ENCODE measurements around the gene EGF.
"Not testable (repeated sequence)": the region's sequence is repeated elsewhere in the genome, so short reads cannot be mapped to it uniquely, and the experiment has no call there.

EGF gene

DNA sequence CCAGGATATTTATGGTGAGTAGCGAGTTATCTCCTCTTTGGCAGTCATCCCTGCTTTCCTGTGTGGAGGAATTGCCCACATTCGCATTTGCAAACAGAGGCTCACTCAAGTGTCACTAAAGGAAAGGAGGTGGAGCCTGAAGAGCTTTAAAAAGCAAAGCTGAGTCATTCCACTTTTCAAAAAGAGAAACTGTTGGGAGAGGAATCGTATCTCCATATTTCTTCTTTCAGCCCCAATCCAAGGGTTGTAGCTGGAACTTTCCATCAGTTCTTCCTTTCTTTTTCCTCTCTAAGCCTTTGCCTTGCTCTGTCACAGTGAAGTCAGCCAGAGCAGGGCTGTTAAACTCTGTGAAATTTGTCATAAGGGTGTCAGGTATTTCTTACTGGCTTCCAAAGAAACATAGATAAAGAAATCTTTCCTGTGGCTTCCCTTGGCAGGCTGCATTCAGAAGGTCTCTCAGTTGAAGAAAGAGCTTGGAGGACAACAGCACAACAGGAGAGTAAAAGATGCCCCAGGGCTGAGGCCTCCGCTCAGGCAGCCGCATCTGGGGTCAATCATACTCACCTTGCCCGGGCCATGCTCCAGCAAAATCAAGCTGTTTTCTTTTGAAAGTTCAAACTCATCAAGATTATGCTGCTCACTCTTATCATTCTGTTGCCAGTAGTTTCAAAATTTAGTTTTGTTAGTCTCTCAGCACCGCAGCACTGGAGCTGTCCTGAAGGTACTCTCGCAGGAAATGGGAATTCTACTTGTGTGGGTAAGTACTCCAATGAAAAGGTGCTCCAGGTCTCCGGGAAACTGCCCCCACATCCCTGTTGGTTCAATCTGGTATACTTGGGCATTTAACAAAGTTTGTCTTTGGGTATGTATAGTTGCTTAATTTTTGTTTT, at the start of gene EGF:
EGF (plus strand) TSS at position 178 of the 890 bp plus-strand sequence; CDS start at position 631, 453 bp downstream.
- peak in 12 of 42 donors; percentile 2 to 57 (median 12) for DNase-seq
- intact Hi-C loops (cut with DNase I) = no loop called here

DNA sequence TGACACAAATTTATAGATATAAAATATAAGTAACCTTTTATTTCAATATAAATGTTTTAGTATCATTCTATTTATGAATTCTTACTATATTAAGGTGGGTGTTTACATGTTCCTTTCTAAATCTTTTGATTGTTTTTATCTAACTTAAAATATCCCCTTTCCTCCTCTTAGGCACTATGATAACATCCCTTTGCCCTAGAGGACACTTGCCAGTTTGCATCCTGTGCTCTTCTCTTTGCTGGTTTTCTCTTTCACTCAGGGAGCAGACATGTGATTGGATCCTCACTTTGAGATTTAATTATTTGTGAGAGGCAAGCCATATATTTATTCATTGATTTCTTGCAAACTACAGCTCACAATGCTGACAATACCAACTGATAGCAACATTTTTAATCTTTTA, 48.5 kb upstream of the EGF start:
- no peak for DNase-seq
- intact Hi-C loops (cut with DNase I) = no loop called here

DNA sequence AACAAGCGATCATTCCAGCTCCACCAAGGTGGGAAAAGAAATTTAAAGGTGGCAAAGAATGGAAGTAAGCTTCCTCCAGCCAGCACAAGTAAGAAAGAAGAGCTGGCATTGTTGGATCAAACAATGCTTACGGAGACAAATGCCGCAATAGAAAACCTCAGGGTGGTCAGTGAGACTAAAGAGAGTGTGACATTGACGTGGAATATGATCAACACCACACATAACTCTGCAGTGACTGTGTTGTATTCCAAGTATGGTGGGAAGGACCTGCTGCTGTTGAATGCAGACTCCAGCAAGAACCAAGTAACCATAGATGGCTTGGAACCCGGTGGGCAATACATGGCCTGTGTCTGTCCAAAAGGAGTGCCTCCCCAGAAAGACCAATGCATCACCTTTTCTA, 42.6 kb upstream of the EGF start:
- intact Hi-C loops (cut with DNase I) = no loop called here
- no peak for DNase-seq

DNA sequence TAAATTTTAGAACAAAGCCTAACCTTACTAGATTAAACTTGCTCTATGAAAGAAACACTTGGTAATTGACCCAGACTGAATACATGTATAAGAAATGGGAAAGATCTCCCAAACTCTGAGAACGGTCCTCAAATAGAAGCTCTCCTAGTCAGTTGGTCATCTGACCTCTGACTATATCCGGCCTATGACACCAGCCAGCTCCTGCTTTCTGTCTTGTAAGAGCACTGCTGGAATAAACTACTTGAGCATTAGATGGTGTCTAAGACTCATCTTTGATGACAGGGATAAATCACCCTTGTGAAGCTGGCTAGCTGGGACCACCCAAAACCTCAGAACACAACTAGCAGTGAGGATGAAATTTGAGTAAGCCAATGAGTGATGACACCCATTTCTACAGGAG, 40.6 kb upstream of the EGF start:
- DNase-seq = no peak
- intact Hi-C loops (cut with DNase I) = no loop called here

DNA sequence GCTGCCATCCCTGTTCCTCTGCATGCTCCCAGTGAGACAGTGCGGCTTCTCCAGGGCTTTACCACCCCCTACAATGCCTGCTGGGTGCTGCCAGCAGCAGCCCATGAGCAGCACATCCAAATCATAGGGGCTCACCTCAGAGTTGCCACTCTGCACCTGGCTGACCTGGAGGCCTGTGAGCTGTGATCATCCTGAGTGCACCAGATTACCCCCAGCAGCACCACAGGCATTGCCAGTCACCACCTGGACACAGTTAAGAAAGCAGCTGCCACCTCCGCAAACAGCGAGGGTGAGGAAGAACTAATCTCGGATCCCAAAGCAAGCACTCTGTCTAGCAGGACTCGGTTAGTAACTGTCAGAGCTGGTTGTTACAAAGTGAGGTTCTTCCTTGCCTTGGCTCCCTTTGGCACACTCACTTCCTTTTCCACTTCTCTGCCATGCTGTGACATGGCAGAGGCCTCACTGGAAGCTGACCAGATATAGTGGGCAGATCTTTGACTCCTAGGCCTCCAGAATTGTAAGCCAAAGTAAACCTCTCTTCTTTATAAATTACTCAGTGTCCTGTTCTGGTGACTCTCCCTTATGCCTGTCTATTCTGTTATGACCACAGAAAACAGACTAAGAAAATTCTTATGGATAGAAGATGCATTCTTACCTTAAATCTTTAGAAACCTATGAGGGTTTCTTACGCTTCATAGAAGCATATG, 39.6 kb upstream of the EGF start:
- intact Hi-C loops (cut with DNase I) = no loop called here

DNA sequence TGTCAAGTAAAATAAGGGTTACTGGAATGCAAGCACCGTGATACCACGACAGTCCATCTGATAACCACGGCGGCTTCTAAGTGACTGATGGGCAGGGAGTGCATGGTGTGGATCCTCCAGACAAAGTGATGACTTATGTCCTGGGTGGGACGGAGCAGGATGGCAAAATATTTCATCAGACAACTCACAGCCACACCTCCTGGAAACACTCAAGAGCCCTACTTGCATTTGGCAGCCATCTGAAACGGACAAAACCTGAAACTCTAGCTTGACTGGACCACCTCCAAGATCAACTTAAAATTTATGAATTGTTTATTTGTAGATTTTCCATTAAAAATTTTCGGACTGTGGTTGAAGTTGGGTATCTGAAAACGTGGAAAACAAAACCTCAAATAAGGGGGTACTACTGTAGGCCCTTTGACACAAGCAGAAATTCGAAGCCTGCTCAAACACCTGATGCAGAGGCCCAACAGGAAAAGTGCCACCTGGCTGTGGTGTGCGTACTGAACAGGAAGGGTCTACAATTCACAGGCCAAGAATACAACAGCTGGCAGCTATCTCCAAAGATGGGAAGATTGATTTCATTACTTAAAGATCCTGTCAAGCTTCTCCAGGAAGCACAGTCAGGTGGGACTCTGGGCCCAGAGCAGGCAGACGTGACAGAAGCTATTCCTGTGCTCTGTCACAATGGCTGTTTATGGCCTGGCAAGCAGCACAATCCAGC, 38.7 kb upstream of the EGF start:
- no peak for DNase-seq
- intact Hi-C loops (cut with DNase I) = no loop called here

More for the DNA sequence above, 39.6 kb upstream of the EGF start:
- no peak for DNase-seq

DNA sequence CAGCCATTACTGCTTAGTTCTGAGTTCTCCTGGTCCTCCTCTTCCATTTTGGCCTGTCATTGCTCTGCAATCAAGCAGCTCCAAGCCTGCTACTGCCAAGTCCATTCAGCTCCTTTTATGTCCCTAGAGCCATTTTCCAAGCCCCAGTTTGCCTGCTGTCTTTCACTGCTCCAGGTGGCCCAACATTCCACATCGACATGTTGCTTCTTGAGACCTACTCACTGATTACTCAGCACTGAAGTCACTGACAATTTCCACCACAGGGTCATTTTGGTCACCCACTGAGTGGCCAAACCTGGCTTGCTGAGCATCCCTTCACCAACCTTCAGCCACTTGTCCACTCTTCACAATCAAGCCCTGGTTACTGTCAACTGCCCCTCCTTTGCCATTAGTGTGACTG, 37.6 kb upstream of the EGF start:
- no peak for DNase-seq

DNA sequence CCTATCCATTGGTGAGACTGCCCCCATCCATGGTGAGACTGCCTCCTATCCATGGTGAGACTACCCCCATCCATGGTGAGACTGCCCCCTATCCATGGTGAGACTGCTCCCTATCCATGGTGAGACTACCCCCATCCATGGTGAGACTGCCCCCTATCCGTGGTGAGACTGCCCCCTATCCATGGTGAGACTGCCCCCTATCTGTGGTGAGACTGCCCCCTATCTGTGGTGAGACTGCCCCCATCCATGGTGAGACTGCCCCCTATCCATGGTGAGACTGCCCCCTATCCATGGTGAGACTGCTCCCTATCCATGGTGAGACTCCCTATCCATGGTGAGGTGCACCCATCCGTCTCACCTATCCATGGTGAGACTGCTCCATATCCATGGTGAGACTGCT, 37.1 kb upstream of the EGF start:
- intact Hi-C loops (cut with DNase I); DNase-seq: not testable (repeated sequence)

More for the DNA sequence above, 37.6 kb upstream of the EGF start:
- intact Hi-C loops (cut with DNase I) = no loop called here

DNA sequence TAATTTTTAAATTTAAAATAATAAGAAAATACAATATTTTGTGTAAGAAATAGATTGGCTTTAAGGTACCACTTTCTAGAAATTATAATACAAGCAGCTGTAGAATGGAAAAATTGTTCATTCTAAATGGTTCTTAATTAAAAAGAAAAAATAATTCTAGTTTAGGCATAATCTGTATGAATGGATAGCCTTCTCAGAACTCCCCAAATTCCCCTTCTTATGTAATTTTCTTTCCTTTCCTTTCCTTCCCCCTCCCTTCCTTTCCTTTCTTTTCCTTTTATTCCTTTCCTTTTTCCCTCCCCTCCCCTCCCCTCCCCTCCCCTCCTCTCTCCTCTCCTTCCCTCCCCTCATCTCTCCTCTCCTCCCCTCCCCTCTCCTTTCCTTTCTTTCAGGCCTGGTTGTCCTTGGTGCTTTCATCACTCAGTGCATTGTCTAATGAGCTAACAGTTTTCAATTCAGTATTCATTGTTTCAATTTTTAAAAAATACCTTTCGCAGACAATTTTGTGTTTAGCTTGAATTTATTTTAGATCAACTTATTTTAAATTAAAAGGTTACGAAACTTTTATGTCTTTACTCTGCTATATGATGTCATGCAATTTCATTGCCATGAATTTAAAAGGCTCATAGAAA, 35.9 kb upstream of the EGF start:
- no peak for DNase-seq
- intact Hi-C loops (cut with DNase I) = no loop called here

DNA sequence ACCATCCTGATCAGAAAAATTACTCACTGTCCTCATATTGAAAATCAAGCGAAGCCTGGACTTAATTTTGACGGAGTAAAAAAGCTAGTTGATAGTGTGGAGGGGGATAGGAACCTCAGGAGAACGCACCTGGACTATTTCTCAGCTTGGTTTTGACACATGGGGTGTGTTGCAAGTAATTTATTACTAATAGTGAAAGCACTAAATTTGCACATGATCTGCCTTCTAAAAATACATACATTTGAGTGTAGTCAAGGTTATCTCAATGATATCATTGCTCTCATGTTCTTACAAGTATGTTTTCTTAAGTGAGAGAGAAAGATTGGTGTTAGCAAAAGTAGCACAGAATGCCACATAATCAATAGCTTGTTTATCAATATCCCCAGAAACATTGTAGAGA, 35.3 kb upstream of the EGF start:
- no peak for DNase-seq
- intact Hi-C loops (cut with DNase I) = no loop called here

DNA sequence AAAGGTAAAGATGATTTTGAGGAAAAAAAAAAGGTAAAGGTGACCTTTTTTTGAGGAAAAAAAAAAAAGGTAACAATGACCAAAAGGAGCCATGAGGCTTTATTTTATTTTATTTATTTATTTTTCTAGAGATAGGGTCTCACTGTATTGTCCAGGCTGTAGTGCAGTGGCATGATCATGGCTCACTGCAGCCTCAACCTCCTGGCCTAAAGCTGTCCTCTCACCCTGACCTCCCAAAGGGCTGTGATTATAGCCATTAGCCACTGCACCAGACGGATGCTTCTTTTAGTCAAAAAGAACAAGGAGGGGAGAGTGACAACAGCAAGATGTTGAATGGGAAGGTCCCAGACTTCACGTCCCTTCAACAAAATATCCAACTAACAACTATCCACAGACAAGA, 34.3 kb upstream of the EGF start:
- intact Hi-C loops (cut with DNase I) = no loop called here

DNA sequence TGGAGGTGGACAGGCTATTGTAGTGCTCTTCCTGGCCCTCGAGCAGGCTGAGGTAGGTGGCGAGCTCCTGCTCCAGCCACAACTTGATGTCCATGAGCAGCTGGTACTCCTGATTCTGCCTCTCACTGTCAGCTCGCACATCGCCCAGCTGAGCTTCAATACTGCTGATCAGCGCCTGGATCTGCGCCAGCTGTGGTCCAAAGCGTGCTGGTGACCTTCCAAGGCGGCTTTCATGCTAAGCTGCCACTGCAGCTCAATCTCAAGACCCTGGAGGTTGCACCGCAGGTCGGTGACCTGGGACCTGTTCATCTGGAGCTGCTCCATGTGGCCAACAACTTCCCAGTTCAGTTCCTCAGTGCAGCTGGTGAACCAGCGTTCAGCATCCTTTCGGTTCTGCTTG, 33.6 kb upstream of the EGF start:
- DNase-seq = peak in 5 of 42 donors; percentile 1 to 29 (median 5)

More for the DNA sequence above, 34.3 kb upstream of the EGF start:
- no peak for DNase-seq

DNA sequence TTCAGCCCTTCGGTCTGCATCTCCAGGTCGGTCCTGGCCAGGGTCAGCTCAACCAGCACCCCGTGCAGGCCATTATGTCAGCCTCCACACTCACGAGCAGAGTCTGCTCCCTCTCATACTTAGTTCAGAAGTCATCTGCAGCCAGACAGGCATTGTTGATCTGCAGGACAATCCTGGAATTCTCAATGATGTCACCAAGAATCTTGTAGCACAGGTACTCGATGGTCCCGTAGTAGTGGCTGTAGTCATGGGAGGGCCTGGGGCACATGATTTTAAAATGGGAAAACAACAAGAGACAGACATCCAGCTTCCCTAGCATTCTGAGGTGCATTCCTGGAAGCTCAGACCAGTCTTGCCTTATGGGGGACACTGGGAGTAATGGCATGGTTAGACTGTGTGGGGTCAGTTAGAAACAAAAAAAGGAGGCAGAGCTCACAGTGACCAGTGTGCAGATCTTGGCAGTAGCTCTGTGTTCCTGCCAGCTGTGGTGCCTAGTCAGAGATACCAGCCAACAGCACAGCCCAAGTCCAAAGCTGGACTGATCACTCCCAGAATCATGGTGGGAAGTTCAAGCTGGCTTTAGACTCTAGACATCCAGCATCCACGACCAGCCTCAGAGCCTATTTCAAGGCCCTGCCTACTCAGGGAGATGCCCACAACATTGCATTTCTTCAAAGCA, 32.9 kb upstream of the EGF start:
- intact Hi-C loops (cut with DNase I) = no loop called here
- DNase-seq = no peak

More for the DNA sequence above, 33.6 kb upstream of the EGF start:
- intact Hi-C loops (cut with DNase I) = no loop called here

DNA sequence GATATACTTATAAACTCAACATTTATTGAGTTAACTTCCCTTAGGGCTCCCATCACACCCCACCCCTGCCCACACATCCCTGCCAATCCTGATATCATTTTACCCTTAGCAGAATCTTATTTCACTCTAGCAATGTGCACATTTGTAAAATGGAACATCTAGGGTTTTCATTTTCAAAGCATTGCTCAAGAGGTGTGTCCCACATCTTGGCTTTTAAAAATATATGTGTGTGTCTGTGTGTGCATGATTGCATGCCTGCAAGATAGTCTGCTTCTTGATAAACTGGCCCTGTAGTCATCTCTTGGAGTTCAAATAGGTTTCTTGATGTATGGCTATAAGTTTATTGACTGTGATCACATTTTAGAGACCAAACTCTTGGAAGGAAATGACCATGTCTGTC, 26.4 kb upstream of the EGF start:
- intact Hi-C loops (cut with DNase I) = no loop called here
- no peak for DNase-seq

DNA sequence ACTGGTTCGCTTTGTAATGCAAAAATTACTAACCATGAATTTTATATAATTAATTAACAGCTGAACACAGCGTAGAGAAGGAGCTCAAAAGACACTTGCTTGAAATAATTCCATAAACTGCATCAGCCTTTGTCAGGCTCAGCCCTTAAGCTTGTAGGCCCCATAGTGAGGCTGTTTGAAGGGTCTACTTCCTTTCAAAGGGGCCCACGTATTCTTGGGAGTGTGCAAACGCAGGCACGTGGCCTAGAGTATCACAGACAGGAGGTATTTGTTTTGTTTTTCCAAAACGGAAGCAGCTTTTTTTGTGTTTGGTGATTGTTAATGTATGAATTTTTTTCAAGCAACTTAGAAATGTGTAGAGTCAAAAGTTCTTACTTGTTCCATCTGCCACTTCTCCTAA, 25.6 kb upstream of the EGF start:
- DNase-seq = no peak
- intact Hi-C loops (cut with DNase I) = no loop called here

DNA sequence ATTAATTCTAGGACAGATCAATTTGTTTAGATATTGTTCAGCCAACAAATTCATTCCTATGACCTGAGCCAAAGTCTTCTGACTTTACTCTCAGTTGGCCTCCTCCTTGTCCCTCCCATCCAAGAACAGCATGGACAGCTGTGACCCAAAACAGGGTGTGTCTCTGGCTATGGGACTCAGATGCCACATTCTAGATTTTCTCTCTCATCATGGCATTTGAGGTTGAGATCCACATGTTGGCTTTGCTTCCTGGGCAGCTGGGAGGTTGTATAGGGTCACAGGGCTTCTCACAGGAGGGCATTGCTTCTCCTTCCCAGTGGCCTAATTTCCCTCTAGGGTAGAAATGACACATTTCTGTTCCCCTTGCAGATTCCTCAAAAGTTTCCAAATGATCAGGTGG, 22.6 kb upstream of the EGF start:
- DNase-seq = no peak
- intact Hi-C loops (cut with DNase I) = no loop called here

DNA sequence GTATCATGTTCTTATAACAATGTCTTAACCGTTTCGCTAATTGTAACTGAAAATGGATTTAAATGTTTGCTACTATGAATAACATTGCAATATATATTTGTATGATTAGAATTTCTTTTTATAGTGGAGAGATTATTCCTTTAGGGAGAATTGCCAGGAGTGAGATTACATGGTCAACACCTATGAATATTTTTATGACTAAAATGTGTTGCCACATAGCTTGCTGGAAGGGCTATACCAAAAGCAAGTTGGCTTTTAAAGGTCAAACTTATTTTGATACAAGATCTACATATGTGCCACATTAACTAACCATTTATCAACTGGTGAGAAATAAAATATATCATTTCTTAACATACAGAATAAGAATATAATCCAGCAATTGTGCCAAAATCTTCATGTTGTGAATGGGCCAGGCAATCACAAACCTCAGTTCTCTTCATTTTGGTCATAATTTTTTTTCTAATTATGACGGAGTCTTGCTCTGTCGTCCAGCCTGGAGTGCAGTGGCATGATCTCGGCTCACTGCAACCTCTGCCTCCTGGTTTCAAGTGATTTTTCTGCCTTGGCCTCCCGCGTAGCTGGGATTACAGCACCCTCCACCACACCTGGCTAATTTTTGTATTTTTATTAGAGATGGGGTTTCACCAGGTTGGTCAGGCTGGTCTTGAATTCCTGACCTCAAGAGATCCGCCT, 10.0 kb upstream of the EGF start:
- no peak for DNase-seq
- intact Hi-C loops (cut with DNase I) = no loop called here

DNA sequence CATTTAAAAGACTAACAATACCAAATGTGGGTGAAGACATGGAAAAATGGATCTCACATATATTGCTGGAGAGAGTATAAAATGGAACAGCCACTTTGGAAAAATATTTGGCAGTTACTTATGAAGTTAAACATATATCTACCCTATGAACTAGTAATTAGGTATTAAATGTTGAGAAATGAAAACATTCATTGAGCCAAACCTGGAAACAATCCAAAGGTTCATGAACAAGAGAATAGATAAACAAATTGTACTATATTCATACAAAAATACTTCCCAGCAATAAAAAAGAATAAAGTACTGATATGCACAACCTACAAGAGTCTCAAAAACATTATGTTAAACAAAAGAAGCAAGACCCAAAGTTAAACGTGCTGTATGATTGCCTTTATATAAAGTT, 4.0 kb upstream of the EGF start:
- intact Hi-C loops (cut with DNase I) = no loop called here
- no peak for DNase-seq
